ENCODE data around the gene CYB5B.

The CYB5B gene

DNA sequence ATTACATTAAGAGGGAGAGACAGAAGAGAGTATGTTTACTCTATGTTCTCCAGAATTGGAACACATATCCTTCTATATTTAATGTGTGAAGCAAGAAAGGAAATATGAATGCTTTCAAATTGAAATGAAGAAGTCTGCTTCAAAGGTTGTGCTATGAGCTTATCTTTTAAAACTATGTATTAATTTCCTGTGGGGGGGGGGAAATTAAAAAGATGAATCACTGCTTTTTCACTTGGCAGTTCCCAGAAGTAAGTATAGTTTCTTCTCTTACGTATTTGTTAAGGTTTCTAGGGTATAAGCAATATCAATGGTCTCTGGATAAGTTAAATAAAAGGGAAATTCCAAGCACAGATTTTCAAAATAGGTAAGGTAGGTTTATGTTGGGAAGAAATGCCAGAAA is 45.7 kb upstream of the CYB5B start:
- no peak overlapping the region for H3K4me3 ChIP-seq (ENCODE audit: low read length)
- H3K27me3 ChIP-seq (replicated peaks; ENCODE audit: insufficient read depth, low read length), result no peaks in the 10 kb centered on the region
- no peak overlapping the region for H2AFZ ChIP-seq (ENCODE audit: low read length)
- no peaks in the 10 kb centered on the region for H3K9me3 ChIP-seq (replicated peaks; ENCODE audit: insufficient read depth, low read length)
- TF ChIP-seq EZH2 (optimal IDR thresholded peaks at IDR 0.05; ENCODE audit: low read depth, low read length), result no peak
- TF ChIP-seq, protein P1, sequence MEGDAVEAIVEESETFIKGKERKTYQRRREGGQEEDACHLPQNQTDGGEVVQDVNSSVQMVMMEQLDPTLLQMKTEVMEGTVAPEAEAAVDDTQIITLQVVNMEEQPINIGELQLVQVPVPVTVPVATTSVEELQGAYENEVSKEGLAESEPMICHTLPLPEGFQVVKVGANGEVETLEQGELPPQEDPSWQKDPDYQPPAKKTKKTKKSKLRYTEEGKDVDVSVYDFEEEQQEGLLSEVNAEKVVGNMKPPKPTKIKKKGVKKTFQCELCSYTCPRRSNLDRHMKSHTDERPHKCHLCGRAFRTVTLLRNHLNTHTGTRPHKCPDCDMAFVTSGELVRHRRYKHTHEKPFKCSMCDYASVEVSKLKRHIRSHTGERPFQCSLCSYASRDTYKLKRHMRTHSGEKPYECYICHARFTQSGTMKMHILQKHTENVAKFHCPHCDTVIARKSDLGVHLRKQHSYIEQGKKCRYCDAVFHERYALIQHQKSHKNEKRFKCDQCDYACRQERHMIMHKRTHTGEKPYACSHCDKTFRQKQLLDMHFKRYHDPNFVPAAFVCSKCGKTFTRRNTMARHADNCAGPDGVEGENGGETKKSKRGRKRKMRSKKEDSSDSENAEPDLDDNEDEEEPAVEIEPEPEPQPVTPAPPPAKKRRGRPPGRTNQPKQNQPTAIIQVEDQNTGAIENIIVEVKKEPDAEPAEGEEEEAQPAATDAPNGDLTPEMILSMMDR (IDR thresholded peaks at IDR 0.05; ENCODE audit: low read length), result no peak
- no peak for TF ChIP-seq EZH2phosphoT487 (IDR thresholded peaks at IDR 0.05; ENCODE audit: low read length)
- H3F3A ChIP-seq (ENCODE audit: insufficient read depth, low read length), result no peaks in the 10 kb centered on the region
- peaks cover 9% of the 10 kb centered on the region; the same call in 1 of the 2 replicates for H3K36me3 ChIP-seq (replicated peaks; ENCODE audit: insufficient read depth, low read length)
- H3K9ac ChIP-seq (ENCODE audit: low read length), result no peak overlapping the region
- H3K9me2 ChIP-seq (replicated peaks; ENCODE audit: insufficient read depth, low read length), result no peaks in the 10 kb centered on the region
- no peak overlapping the region for H3K27ac ChIP-seq (ENCODE audit: low read length)
- no peaks in the 10 kb centered on the region; the same call in 1 of the 2 replicates for H4K20me1 ChIP-seq (ENCODE audit: insufficient read depth, low read length)
- no peak for DNase-seq
- H3K79me2 ChIP-seq (ENCODE audit: low read length), result peaks cover 28% of the 10 kb centered on the region
- no peak overlapping the region for H3K4me2 ChIP-seq (ENCODE audit: low read depth, low read length)
- no peaks in the 10 kb centered on the region for H3K4me1 ChIP-seq (ENCODE audit: low read length)

GRCh38 chr16:69381231-69381630 is 43.2 kb upstream of the CYB5B start:
- Histone ChIP-seq H3K9ac (ENCODE audit: low read length) (no peak overlapping the region), H3K9me2 (replicated peaks; ENCODE audit: insufficient read depth, low read length) (no peaks in the 10 kb centered on the region), H3F3A (ENCODE audit: insufficient read depth, low read length) (no peaks in the 10 kb centered on the region), H2AFZ (ENCODE audit: low read length) (no peak overlapping the region), H3K4me1 (ENCODE audit: low read length) (0 out of 2 replicates have a peak, but pooled peaks cover 3% of the 10 kb centered on the region), H3K27me3 (replicated peaks; ENCODE audit: insufficient read depth, low read length) (no peaks in the 10 kb centered on the region), H3K4me3 (ENCODE audit: low read length) (no peak overlapping the region), H3K27ac (ENCODE audit: low read length) (no peak overlapping the region), H3K79me2 (ENCODE audit: low read length) (peaks cover 45% of the 10 kb centered on the region), H3K36me3 (replicated peaks; ENCODE audit: insufficient read depth, low read length) (peaks cover 9% of the 10 kb centered on the region; the same call in 1 of the 2 replicates), H4K20me1 (ENCODE audit: insufficient read depth, low read length) (no peaks in the 10 kb centered on the region; the same call in 1 of the 2 replicates), H3K9me3 (replicated peaks; ENCODE audit: insufficient read depth, low read length) (no peaks in the 10 kb centered on the region), H3K4me2 (ENCODE audit: low read depth, low read length) (no peak overlapping the region)
- no peak for TF ChIP-seq EZH2 (optimal IDR thresholded peaks at IDR 0.05; ENCODE audit: low read depth, low read length)
- TF ChIP-seq EZH2phosphoT487 (IDR thresholded peaks at IDR 0.05; ENCODE audit: low read length), result no peak
- DNase-seq, result no peak

DNA sequence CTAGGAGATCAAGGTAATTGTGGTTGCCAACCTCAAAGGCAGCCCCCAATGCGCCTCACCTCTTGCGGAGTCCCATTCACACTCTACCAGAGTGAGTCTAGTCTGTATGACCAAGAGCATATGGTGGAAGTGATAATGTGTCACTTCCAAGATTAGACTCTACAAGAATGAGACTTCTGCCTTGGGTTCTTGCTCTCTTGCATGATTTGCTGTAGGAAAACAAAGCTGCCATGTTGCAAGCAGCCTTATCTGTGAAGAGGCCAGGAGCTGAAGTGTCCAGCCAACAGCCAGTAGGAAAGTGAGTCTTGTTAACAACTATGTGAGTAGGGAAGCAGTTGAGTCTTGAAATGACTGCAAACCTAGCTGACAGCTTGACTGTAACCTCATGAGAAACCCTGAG is 42.0 kb upstream of the CYB5B start:
- TF ChIP-seq, protein P1 (IDR thresholded peaks at IDR 0.05; ENCODE audit: low read length), result no peak
- TF ChIP-seq EZH2 (optimal IDR thresholded peaks at IDR 0.05; ENCODE audit: low read depth, low read length) (no peak), EZH2phosphoT487 (IDR thresholded peaks at IDR 0.05; ENCODE audit: low read length) (no peak)
- no peaks in the 10 kb centered on the region for H3K27me3 ChIP-seq (replicated peaks; ENCODE audit: insufficient read depth, low read length)
- no peaks in the 10 kb centered on the region for H3F3A ChIP-seq (ENCODE audit: insufficient read depth, low read length)
- H3K9me2 ChIP-seq (replicated peaks; ENCODE audit: insufficient read depth, low read length), result no peaks in the 10 kb centered on the region
- no peak overlapping the region for H3K27ac ChIP-seq (ENCODE audit: low read length)
- 0 out of 2 replicates have a peak, but pooled peaks cover 3% of the 10 kb centered on the region for H3K4me1 ChIP-seq (ENCODE audit: low read length)
- H3K79me2 ChIP-seq (ENCODE audit: low read length), result peaks cover 45% of the 10 kb centered on the region
- H3K4me2 ChIP-seq (ENCODE audit: low read depth, low read length), result no peak overlapping the region
- no peak overlapping the region for H3K4me3 ChIP-seq (ENCODE audit: low read length)
- no peak overlapping the region for H2AFZ ChIP-seq (ENCODE audit: low read length)
- no peak overlapping the region for H3K9ac ChIP-seq (ENCODE audit: low read length)
- H3K9me3 ChIP-seq (replicated peaks; ENCODE audit: insufficient read depth, low read length), result no peaks in the 10 kb centered on the region
- DNase-seq, result no peak
- H3K36me3 ChIP-seq (replicated peaks; ENCODE audit: insufficient read depth, low read length), result peaks cover 9% of the 10 kb centered on the region; the same call in 1 of the 2 replicates
- no peaks in the 10 kb centered on the region; the same call in 1 of the 2 replicates for H4K20me1 ChIP-seq (ENCODE audit: insufficient read depth, low read length)

DNA sequence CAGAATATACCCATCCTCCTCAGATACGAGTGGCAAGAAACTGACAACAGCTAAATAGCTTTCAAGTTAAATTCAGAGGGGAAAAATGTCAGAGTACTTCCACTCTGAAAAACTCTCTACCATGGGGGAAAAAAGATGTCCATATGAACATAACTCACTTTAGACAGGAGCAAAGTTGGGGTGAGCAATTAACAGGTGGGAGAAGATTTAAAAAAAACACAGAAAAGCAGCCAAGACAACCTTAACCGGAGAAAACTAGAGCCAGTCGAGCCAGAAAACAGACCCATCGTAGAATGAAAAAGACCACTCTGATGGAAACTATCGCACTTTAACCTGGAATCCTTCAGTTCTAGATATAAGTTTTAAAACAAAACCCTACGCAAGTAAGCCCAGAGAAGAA is 39.4 kb upstream of the CYB5B start:
- no peaks in the 10 kb centered on the region for H4K20me1 ChIP-seq (ENCODE audit: insufficient read depth, low read length)
- H2AFZ ChIP-seq (ENCODE audit: low read length), result peak overlapping the region; percentile 28
- no peaks in the 10 kb centered on the region for H3K27me3 ChIP-seq (replicated peaks; ENCODE audit: insufficient read depth, low read length)
- peaks cover 45% of the 10 kb centered on the region for H3K79me2 ChIP-seq (ENCODE audit: low read length)
- DNase-seq, result no peak
- TF ChIP-seq EZH2 (optimal IDR thresholded peaks at IDR 0.05; ENCODE audit: low read depth, low read length) (no peak), EZH2phosphoT487 (IDR thresholded peaks at IDR 0.05; ENCODE audit: low read length) (no peak)
- TF ChIP-seq, protein P1 (IDR thresholded peaks at IDR 0.05; ENCODE audit: low read length), result no peak
- H3K4me3 ChIP-seq (ENCODE audit: low read length), result peak overlapping the region; percentile 78
- H3K4me1 ChIP-seq (ENCODE audit: low read length), result 0 out of 2 replicates have a peak, but pooled peaks cover 3% of the 10 kb centered on the region
- no peaks in the 10 kb centered on the region for H3K9me2 ChIP-seq (replicated peaks; ENCODE audit: insufficient read depth, low read length)
- peak overlapping the region; percentile 34; the same call in 1 of the 2 replicates for H3K27ac ChIP-seq (ENCODE audit: low read length)
- peak overlapping the region; percentile 65 for H3K4me2 ChIP-seq (ENCODE audit: low read depth, low read length)
- peak overlapping the region; percentile 83 for H3K9ac ChIP-seq (ENCODE audit: low read length)
- H3K36me3 ChIP-seq (replicated peaks; ENCODE audit: insufficient read depth, low read length), result peaks cover 5% of the 10 kb centered on the region; the same call in 1 of the 2 replicates
- H3K9me3 ChIP-seq (replicated peaks; ENCODE audit: insufficient read depth, low read length), result no peaks in the 10 kb centered on the region
- H3F3A ChIP-seq (ENCODE audit: insufficient read depth, low read length), result no peaks in the 10 kb centered on the region
